ENCODE data around the gene PAX5. TPM values are rescaled to one million over a fixed set of nuclear protein-coding genes. Genes with fewer than 3 reads are reported as not detected.

Gene PAX5
- total and polyA plus RNA-seq, 4 donors = 0.08 to 2.3 (median 0.40) TPM

GRCh38 chr9:36848946-36849345, 185.1 kb downstream of the PAX5 start:
- H3K4me3 ChIP-seq = no peak overlapping the region
- no peak for DNase-seq
- 74 to 89% methylated on average over 5 of the region's 5 CpGs for WGBS, 2 donors
- ATAC-seq (ENCODE audit: insufficient read depth, low FRiP score) = no peak
- H3K36me3 ChIP-seq (ENCODE audit: control insufficient read depth in 4 of 4, insufficient read depth in 4 of 4, low read length in 4 of 4) = no peaks in the 10 kb centered on the region
- no peak overlapping the region for H3K9ac ChIP-seq (ENCODE audit: insufficient read depth in 1 of 2, low read length in 2 of 2)
- no peak for TF ChIP-seq CTCF (IDR thresholded peaks at IDR 0.05; ENCODE audit: control extremely low read depth, extremely low read depth)
- H3K27ac ChIP-seq (ENCODE audit: low read depth in 1 of 2, low read length in 1 of 2) = no peak overlapping the region
- H3K4me1 ChIP-seq (ENCODE audit: control insufficient read depth in 5 of 5, insufficient read depth in 5 of 5, low read length in 5 of 5) = no peaks in the 10 kb centered on the region
- H3K9me3 ChIP-seq (ENCODE audit: control insufficient read depth in 4 of 4, insufficient read depth in 3 of 4, low read length in 3 of 4) = no peaks in the 10 kb centered on the region
- peaks cover 0 to 10% (median 0%) of the 10 kb centered on the region in 3 donors for H3K27me3 ChIP-seq (ENCODE audit: control insufficient read depth in 3 of 3, insufficient read depth in 3 of 3, low read length in 2 of 3)

GRCh38 chr9:36847781-36848673, 186.0 kb downstream of the PAX5 start:
- Histone ChIP-seq H3K9ac (ENCODE audit: insufficient read depth in 1 of 2, low read length in 2 of 2) (no peak overlapping the region), H3K36me3 (ENCODE audit: control insufficient read depth in 4 of 4, insufficient read depth in 4 of 4, low read length in 4 of 4) (no peaks in the 10 kb centered on the region), H3K27ac (ENCODE audit: low read depth in 1 of 2, low read length in 1 of 2) (no peak overlapping the region), H3K9me3 (ENCODE audit: control insufficient read depth in 4 of 4, insufficient read depth in 3 of 4, low read length in 3 of 4) (peaks cover 0 to under 1% (median 0%) of the 10 kb centered on the region in 4 donors), H3K4me1 (ENCODE audit: control insufficient read depth in 5 of 5, insufficient read depth in 5 of 5, low read length in 5 of 5) (no peaks in the 10 kb centered on the region), H3K27me3 (ENCODE audit: control insufficient read depth in 3 of 3, insufficient read depth in 3 of 3, low read length in 2 of 3) (peaks cover 0 to 10% (median 0%) of the 10 kb centered on the region in 3 donors), H3K4me3 (no peak overlapping the region)
- 46 to 59% methylated on average over 20 to 22 of the region's 22 CpGs for WGBS, 2 donors
- ATAC-seq (ENCODE audit: insufficient read depth, low FRiP score) (no peak), DNase-seq (no peak)
- no peak for TF ChIP-seq CTCF (IDR thresholded peaks at IDR 0.05; ENCODE audit: control extremely low read depth, extremely low read depth)

GRCh38 chr9:36846621-36847020, 187.4 kb downstream of the PAX5 start:
- DNase-seq = no peak
- 85 to 87% methylated on average over 8 of the region's 8 CpGs for WGBS, 2 donors

More at GRCh38 chr9:36846621-36847020, 187.4 kb downstream of the PAX5 start:
- Histone ChIP-seq H3K36me3 (ENCODE audit: control insufficient read depth in 4 of 4, insufficient read depth in 4 of 4, low read length in 4 of 4) (no peaks in the 10 kb centered on the region), H3K4me1 (ENCODE audit: control insufficient read depth in 5 of 5, insufficient read depth in 5 of 5, low read length in 5 of 5) (no peaks in the 10 kb centered on the region), H3K4me3 (no peak overlapping the region), H3K9ac (ENCODE audit: insufficient read depth in 1 of 2, low read length in 2 of 2) (no peak overlapping the region), H3K27ac (ENCODE audit: low read depth in 1 of 2, low read length in 1 of 2) (no peak overlapping the region), H3K9me3 (ENCODE audit: control insufficient read depth in 4 of 4, insufficient read depth in 3 of 4, low read length in 3 of 4) (peaks cover 0 to 4% (median 0%) of the 10 kb centered on the region in 4 donors), H3K27me3 (ENCODE audit: control insufficient read depth in 3 of 3, insufficient read depth in 3 of 3, low read length in 2 of 3) (peaks cover 0 to 5% (median 0%) of the 10 kb centered on the region in 3 donors)
- no peak for TF ChIP-seq CTCF (IDR thresholded peaks at IDR 0.05; ENCODE audit: control extremely low read depth, extremely low read depth)
- no peak for ATAC-seq (ENCODE audit: insufficient read depth, low FRiP score)
